NOMO-1 (cell line): ENCODE measurements around the gene LYRM4.

Experiments
- DNase-seq, 2 experiments: peaks; one replicate each; lab custom pipeline; 2025; ENCODE audit not compliant: unreplicated experiment in 2 of 2; lab: John Stamatoyannopoulos, UW

Gene LYRM4

DNA sequence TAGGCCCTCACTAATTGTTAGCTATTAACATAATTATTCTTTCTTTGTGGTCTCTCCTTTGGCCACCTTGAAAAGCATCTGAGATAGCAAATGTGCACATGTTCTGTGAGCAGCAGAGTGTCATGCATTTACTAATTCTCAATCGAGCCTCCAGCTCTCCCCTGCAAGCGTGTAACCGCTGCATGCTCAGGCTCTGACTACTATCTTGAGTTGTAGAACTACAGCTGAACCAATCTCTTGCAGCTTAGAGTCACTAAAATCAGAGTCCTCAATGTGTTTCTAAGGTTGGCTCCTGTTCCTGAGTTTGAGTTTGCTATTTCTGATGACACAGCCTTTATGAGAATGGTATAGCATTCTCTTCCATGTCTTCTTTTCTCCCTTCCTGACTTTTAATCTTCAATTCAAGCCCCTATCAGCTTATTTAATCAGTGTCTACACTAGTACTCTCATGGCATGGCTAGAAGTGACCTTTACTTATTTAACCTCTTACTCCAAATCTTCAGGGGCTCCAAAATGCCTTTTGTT lies 110.1 kb downstream of the LYRM4 start:
- no peak for DNase-seq

DNA sequence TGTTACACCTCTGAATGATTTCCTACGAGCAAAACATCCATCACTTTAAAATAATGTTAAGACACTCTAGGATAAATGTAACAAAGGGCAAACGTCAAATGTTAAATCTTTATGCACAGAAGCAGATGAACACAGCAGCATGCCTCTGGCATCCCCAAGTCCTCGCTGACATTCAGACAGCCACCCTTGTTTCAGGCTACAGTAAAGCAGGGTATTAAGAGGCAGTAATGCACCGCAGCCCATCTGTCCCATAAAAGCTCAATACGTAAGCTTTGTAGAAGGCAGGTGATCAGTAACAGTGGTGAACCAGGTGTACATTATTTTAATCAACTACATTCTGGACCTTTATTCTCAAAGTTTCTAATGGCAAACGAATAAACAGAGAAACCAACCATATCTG lies 110.9 kb downstream of the LYRM4 start:
- DNase-seq, result no peak

DNA sequence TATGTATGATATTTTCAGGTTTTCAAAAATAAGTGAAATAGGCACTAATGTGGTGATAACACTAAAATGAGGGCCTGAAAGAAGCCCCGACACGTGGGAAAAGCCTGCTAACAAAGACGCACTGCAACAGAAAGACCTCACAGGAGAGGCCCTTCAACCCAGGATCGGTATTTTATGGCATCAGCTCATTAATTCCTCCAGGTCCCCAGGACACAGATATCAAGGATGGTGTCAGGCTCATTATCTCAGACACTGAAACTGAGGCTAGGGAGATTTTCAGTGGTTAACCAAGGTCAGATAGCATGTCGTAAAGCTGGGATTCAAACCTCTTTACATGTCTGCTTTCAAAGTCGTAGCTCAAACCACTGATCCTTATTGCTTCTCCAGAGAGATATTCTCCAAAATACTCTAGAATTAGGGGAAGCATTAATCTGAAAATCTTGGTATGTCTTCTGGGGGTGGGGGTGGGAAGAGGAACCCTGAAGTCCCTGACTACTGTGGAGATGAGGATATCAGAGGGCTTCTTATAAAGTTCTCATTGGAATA lies 111.5 kb downstream of the LYRM4 start:
- no peak for DNase-seq

DNA sequence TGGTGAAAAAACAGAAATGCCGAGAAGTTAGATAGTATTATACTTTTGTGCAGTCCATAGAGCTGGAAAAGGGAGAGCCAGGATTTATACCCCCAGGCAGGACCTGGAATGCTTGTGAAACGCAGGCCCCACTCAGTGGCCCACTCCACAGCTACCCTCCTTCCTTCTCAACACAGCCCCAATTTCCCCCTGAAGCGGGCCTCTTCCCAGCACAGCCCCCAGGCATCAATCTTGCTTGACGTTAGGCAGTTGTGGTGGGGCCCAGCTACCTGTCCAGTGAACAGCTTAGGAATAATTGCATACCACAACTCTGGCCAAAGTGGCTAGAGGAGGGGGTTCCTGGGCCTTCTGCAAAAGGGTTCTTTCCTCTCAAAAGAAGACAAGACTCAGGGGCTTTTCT lies 114.4 kb downstream of the LYRM4 start:
- no peak for DNase-seq

DNA sequence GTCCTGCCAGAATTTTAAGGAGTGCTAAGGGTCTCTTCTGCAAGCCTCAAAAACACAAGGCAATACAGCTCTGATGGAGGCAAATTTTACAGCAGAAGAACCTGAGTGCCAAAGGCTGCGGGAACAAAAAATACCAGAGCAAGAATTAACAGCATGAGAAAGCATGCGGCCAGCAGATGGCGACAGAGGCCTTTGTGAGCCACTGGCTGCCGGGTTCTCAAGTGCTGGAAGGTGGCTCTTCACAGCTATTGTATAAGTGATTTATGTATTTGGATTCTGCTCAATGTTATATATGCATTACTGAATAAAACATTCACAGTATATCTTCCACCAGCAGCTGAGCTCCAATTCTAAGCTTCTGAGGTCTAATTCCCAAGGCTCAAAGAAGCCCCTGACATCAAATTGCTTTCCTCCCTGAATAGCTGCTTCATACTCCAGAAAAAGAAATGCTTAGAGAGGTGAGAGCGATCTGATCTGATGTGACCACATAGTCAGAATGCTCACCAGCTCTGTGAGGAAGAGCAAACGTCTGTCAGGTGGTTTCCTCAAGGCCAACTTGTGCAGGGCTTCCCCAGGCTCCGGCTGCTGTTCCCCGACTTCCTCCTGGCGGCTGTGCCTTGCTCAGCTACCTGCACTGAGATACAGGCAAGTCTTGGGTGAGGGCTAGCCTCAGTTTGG lies 117.0 kb downstream of the LYRM4 start:
- peak; percentile 50 to 84 for DNase-seq

DNA sequence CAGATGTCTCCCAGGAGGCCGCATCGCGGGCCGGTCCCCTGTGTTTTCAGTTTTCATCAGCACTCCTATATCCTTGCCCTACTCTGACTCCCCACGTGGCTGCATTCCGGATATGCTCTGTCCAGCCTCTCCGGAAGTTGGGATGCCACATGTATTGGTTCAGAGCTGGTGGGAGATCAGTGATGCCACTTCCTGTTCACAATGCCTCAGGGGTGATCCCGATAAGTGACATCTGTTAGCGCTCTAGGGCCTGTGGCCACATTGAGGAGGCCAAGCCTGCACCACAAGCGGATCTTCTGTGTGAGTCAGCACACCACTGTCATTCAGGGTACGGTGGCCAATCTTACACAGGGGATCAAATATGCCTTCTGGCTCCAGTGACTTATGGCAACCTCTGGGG lies 117.8 kb downstream of the LYRM4 start:
- peak; percentile 46 to 47 for DNase-seq

DNA sequence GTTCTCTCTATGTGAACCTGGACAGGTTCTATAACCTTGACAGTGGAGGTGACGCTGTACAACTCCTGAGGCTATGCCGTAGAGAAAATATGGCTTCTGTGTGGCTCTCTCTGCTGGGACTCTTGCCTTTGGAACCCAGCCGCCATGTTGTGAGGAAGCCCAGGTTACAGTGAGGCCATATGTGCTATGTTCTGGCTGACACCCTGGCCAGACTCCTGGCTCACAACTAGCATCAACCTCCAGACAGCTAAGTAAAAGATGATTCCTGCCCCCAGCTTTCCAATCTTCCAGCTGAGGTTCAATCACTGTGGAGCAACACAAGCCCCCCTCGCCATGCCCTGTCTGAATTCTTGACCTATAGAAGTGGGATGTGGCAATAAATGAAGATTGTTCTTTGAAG lies 118.6 kb downstream of the LYRM4 start:
- no peak for DNase-seq

DNA sequence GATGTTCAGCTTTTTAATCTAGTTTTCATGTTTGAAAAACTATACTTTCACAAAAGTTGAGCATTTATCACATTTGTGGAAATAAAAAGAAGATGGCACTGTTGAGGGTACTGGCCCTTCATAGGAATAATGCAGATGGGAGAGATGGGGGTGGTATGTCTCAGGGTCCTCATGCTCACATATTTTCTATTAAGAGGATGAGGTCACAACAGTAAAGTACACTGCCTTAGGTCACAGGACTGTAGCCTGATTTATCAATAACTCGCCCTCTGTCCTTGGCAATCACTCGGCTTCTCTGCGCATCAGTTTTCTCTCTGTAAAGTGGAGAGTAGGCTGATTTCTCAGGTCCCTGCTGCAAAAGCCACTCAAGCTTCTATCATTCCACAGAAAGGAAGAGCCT lies 119.7 kb downstream of the LYRM4 start:
- no peak for DNase-seq

DNA sequence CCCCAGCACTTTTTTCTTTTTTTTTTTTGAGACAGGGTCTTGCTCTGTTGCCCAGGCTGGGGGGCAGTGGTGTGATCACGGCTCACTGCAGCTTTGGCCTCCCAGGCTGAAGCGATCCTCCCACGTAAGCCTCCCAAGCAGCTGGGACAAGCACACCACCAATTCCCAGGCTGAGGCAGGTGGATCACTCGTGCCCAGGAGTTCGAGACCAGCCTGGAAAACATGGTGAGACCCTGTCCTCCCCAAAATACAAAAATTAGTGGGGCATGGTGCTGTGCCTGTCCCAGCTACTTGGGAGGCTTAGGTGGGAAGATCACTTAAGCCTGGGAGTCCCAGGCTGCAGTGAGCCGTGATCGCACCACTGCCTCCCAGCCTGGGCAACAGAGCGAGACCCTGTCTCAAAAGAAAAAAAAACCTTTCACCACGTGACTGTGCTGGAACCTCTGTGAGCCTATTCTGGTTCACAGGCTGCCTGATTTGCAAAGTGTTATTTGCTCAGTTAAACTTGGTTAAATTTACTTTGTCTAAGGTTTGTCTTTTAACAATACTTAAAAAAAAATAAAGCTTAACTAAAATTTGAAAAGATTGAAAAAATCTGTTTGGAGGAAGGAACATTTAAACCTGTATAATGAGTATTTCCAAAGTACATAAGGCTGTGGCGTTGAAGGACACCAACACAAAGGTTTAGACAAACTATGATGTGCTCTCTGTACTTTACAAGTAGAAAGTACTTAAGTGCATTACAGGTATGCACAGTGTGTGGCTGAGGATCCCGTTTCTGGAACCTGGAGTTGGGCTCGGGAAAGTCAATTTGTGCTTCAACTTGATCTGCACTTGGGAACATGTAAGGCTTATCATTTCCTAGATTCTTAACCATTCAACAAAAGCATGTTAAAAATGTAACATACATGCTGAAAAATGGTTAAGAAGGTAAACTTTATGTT lies 120.7 kb downstream of the LYRM4 start:
- no peak for DNase-seq

DNA sequence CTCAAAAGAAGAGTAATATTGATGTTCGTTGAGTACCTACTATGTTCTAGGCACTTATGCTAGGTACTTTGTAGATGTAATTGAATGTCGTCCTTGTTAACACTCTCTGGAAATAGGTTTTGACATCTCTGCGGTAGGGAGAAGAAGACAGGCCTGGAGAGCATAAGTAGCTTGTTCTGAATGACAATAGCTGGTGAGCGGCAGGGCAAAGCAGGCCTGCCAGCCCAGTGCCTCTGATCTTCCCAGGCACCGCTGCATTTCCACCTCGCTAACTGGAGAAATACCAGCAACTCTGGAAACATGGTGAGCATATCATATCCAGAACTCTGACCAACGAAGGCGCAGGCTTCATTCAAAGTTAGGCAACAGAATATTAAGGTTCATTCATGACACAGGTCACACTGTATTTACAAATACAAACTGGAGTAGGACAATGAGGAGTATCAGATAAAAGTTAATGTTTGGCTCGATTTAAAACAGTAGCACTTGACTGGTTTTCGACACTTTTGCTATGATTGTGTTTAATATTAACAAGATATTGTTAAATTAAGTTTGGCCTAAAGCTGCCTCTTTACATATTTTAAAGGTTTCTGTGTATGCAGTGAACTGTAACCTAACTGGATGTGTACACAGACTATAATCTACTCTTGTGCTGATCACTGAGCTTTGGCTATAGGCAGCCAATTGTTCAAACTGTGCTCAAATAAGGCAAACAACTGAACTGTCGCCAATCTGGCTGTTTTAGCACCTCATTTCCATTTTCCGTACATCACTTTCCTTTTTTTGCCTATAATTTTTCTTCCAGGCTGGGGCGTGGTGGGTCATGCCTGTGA lies 121.5 kb downstream of the LYRM4 start:
- no peak for DNase-seq

DNA sequence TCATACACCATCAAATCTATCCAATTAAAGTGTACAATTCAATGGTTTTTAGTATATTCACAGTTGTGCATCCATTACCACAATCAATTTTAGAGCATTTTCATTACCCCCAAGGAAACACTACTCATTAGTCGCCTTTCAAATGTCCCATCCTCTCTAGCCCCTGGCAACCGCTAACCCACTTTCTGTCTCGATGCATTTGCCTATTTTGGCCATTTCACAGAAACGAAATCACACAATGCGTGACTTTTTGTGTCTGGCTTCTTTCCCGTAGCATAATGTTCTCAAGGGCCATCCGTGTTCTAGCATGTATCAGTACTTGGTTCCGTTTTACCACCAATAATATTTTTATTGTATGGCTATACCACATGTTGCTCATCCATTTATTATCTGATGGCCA lies 123.9 kb downstream of the LYRM4 start:
- no peak for DNase-seq

DNA sequence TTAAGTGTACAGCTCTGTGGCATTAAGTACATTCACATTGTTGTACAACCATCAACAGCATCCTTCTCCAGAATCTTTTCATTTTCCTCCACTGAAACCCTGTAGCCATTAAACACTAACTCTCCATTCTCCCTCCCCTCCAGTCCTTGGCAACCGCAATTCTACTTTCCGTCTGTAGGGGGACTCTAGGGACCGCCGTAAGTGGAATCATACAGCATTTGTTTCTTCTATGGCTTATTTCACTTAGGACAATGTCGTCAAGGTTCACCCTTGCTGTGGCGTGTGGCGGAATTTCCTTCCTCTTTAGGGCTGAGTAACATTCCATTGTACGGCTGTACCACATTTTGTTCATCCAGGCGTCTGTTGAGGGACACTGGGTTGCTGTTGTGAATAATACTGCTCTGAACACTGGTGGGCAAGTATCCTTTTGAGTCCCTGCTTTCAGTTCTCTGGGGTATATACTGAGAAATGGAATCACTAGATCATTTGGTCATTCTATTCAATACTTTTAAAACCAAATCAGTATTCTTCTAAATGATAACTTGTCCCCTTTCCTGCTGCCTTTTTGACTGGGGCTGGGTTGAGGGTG lies 124.9 kb downstream of the LYRM4 start:
- peak; percentile 19 to 46 for DNase-seq

DNA sequence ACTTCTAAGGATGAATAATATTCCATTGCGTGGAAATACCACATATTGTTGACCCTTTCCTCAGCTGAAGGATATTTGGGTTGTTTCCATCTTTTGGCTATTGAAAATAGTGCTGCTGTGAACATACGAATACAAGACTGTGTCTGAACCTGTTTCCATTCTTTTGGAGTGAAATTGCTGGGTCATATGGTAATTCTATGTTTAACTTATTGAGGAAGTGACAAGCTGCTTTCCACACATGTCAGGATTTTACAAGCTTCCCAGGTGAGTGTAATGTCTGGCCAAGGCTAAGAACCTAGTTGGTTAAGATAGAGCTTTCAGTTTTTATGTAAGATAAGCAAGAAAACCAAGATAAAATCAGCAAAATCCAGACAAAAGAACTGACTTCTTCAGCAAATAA lies 126.8 kb downstream of the LYRM4 start:
- no peak for DNase-seq

DNA sequence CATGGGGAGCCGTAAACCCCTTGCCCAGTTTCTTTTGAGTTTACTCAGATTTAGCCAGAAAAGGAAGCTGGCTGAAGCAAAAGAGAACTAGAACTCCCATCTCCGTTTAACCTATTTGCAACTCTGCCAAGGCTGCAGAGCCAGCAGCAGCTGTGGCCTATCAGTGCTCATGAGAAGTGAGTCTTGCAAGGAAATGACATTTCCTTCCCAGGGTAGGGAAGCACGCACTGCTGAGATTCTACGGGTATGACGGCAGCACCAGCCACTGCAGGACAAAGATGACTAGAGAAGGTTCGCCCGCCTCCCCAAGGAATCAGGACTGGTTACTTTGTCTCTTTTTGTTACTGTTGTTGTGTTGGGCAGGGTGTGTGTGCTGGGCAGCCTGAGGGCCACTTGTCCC lies 128.0 kb downstream of the LYRM4 start:
- DNase-seq, result peak; percentile 47 to 71

DNA sequence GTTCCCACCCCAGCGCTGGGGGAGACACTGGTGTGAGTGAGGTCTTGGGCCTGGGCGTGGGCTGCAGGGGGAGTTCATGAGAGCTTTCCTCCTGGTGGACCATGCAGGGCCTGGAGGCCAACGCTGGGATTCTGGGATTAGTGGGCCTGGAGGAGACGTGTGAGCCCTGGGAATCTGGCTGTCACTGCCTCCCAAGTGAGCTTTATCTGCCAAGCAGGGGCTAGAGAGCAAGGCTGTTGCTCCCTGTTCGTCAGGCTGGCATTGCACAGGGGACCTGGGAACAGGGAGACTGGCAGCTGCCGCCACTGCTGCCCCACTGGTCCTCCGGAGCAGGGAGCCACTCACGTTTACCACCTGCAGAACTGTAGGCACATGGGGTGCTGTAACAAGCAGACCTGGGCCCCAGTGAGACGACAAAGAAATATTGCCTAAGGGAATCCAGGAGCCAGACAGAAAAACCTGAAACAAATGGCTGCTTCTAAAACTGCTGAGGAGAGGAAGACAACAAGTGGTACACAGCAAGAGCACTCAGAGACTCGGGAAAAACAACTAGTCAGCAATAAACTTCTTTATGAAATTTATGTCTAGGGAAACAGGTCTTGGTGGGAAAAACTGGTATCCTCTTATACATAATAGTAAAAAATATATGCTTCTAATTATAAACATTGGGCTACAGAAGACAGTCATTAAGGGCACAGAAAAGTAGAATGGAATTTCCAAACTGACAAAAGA lies 130.4 kb downstream of the LYRM4 start:
- no peak for DNase-seq

DNA sequence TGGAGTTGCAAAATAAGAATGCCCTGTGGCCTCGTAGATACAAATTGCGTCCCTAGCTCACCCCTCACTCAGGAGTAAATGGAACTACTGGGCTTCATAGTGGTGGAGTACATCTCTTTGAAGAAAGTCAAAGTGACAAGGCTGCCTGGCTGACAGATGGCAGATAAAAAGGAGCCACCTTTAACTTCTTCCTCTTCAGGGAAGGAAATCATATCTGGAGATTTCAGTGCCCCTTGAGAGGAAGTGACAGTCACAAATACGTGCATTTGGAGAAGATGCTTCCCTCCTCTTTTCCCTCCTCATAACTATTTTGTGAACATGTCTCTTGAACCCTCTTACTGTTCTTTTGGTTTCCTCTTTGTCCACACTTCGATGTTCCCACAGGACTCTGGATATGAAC lies 132.4 kb downstream of the LYRM4 start:
- DNase-seq, result peak in 1 of 2 experiments; percentile 12

DNA sequence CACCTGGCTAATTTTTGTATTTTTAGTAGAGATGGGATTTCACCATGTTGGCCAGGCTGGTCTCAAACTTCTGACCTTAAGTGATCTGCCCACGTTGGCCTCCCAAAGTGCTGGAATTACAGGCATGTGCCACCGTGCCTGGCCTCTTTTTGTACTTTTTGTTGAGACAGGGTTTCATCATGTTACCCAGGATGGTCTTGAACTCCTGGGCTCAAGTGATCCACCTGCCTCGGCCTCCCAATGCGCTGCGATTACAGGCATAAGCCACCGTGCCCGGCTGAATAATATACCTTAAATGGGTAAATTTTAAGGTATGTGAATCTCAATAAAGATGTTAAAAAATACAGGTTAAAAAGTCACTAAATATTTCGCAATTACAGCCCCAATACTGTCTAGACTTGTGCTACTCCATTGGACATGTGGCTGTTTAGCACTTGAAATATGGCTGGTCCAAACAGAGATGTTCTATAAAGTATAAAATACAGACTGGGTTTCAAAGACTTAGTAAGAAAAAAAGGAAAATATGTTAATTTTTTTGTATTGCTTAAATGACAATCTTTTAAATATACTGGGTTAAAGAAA lies 133.6 kb downstream of the LYRM4 start:
- no peak for DNase-seq

DNA sequence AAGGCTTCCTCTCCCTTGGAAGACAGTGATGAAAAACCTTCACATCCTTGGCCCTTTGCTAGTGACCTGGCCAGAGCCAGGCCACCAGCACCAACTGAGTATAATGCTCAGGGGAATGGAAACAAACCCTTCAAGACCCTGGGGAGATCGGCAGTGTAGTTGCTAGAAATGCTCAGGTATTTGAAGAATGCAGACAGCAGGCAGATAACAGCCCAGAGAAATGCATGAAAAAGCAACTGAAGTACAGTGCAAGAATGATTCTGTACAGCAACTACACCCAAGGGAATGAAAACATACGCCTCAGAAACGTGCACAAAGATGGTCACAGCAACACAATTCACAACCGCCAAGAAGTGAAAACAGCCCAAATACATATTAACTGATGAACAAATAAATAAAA lies 134.5 kb downstream of the LYRM4 start:
- DNase-seq, result no peak
